Measurements from ENCODE around the gene CELF5.
"Not testable (repeated sequence)": the region's sequence is repeated elsewhere in the genome, so short reads cannot be mapped to it uniquely, and the experiment has no call there.

The CELF5 gene

DNA sequence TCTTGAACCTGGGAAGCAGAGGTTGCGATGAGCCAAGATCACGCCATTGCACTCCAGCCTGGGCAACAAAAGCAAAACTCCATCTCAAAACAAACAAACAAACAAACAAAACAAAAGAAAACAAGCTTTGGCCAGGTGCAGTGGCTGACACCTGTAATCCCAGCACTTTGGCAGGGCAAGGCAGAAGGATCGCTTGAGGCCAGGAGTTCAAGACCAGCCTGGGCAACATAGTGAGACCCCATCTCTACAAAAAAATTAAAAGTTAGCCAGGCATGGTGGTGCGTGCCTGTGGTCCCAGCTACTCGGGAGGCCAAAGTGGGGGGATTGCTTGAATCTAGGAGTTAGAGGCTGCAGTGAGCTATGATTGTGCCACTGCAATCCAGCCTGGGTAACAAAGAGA is 64.0 kb downstream of the CELF5 start:
- not testable (repeated sequence) for H3K4me1 Mint-ChIP-seq; H3K9me3 Mint-ChIP-seq; DNase-seq; H3K36me3 Mint-ChIP-seq (ENCODE audit: low read depth); H3K4me3 Mint-ChIP-seq; ATAC-seq; H3K27ac Mint-ChIP-seq
- peaks cover 22% of the 10 kb centered on the region for H3K27me3 Mint-ChIP-seq

DNA sequence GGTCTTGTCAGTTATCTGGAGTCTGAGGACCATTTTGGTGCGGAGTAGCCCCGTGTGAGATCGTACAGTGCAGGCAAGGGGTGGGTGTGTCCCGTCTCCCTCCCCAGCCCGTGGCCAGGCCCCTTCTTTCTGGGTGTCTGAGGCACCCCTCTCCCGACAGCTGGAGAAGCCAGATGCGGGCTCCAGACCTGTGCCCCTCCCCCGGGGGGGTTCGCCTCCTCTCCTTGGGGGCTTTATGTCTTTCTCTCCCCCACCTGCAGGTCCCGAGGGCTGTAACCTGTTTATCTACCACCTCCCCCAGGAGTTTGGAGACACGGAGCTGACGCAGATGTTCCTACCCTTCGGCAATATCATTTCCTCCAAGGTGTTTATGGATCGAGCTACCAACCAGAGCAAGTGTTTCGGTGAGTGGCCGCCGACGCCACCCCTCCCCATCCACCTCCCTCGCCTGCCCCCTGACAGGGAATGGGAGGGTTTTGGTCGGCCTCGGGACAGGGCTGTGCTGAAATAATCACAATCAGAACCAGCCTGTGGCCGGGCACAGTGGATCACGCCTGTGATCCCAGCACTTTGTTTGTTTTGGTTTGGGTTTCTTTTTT is 65.6 kb downstream of the CELF5 start:
- H3K4me1 Mint-ChIP-seq = peaks cover under 1% of the 10 kb centered on the region
- ATAC-seq (no peak), DNase-seq (no peak)
- no peak overlapping the region for H3K27ac Mint-ChIP-seq
- peaks cover 27% of the 10 kb centered on the region for H3K27me3 Mint-ChIP-seq
- H3K4me3 Mint-ChIP-seq = no peak overlapping the region
- no peaks in the 10 kb centered on the region for H3K36me3 Mint-ChIP-seq (ENCODE audit: low read depth)
- H3K9me3 Mint-ChIP-seq = no peaks in the 10 kb centered on the region

DNA sequence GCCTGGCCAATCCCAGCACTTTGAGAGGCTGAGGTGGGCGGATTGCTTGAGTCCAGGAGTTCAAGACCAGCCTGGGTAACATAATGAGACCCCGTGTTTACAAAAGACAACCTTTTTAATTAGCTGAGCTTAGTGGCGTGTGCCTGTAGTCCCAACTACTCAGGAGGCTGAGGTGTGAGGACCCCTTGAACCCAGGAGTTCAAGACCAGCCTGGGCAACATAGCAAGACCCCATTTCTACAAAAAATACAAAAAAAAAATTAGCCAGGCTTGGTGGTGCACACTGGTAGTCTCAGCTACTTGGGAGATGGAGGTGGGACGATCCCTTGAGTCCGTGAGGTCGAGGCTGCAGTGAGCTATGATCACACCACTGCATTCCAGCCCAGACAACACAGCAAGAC is 66.4 kb downstream of the CELF5 start:
- H3K9me3 Mint-ChIP-seq; H3K36me3 Mint-ChIP-seq (ENCODE audit: low read depth); DNase-seq; H3K27ac Mint-ChIP-seq; H3K4me1 Mint-ChIP-seq; H3K4me3 Mint-ChIP-seq; ATAC-seq: not testable (repeated sequence)
- H3K27me3 Mint-ChIP-seq = peaks cover 28% of the 10 kb centered on the region

DNA sequence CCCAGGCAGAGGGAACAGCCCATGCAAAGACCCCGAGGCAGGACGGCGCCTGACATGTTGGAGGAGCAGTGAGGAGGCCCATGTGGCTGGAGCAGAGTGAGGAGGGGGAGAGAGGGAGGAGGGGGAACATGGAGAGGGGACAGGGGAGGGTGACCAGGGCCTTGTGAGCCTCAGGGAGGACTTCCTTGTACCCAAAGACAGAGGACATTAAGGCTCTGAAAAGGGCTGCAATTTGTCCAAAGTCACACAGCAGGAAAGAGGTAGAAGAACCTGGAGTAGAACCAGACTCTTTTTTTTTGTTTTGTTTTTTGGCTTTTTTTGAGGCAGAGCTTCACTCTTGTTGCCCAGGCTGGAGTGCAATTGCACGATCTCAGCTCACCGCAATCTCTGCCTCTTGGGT is 67.2 kb downstream of the CELF5 start:
- Mint-ChIP-seq H3K27me3 (peaks cover 28% of the 10 kb centered on the region), H3K9me3 (no peaks in the 10 kb centered on the region), H3K36me3 (ENCODE audit: low read depth) (no peaks in the 10 kb centered on the region), H3K4me1 (no peaks in the 10 kb centered on the region), H3K27ac (no peak overlapping the region), H3K4me3 (no peak overlapping the region)
- DNase-seq = no peak
- ATAC-seq = no peak

DNA sequence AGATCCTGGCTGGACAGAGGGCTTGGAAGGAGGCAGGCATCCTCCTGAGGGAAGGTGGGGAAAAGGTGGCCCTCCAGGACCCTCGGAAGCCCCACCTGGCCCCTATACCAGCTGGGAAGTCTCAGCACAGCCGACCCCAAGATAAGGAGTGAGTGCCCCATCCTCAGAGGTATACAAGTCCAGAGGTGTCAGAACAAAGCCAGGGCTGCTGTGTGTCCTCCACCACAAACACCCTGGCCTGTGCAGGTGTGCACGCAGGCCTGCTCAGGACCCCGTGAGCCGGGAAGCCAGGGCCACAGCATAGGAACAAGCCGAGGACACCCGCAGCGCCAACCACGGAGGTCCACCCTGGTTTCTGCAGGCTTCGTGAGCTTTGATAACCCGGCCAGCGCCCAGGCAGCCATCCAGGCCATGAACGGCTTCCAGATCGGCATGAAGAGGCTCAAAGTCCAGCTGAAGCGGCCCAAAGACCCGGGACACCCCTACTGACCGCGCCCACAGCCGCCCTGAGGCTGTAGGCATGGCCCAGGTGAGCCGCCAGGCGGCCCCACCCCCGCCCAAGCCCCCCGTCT is 68.6 kb downstream of the CELF5 start:
- H3K27ac Mint-ChIP-seq = no peak overlapping the region
- peaks cover 25% of the 10 kb centered on the region for H3K27me3 Mint-ChIP-seq
- no peaks in the 10 kb centered on the region for H3K4me1 Mint-ChIP-seq
- H3K36me3 Mint-ChIP-seq (ENCODE audit: low read depth) = no peaks in the 10 kb centered on the region
- DNase-seq (no peak), ATAC-seq (no peak)
- H3K4me3 Mint-ChIP-seq = no peak overlapping the region
- H3K9me3 Mint-ChIP-seq = no peaks in the 10 kb centered on the region

GRCh38 chr19:3293560-3293959 is 69.1 kb downstream of the CELF5 start:
- Mint-ChIP-seq H3K36me3 (ENCODE audit: low read depth) (no peaks in the 10 kb centered on the region), H3K27me3 (peaks cover 23% of the 10 kb centered on the region)

GRCh38 chr19:3294080-3294850 is 69.8 kb downstream of the CELF5 start:
- no peak overlapping the region for H3K4me3 Mint-ChIP-seq
- ATAC-seq (no peak), DNase-seq (no peak)
- H3K27ac Mint-ChIP-seq = no peak overlapping the region
- H3K9me3 Mint-ChIP-seq = no peaks in the 10 kb centered on the region
- H3K4me1 Mint-ChIP-seq = no peaks in the 10 kb centered on the region
- H3K36me3 Mint-ChIP-seq (ENCODE audit: low read depth) = no peaks in the 10 kb centered on the region
- H3K27me3 Mint-ChIP-seq = peaks cover 25% of the 10 kb centered on the region

More at GRCh38 chr19:3293560-3293959, 69.1 kb downstream of the CELF5 start:
- Mint-ChIP-seq H3K27ac (no peak overlapping the region), H3K4me1 (no peaks in the 10 kb centered on the region), H3K9me3 (no peaks in the 10 kb centered on the region), H3K4me3 (no peak overlapping the region)
- no peak for DNase-seq
- no peak for ATAC-seq

DNA sequence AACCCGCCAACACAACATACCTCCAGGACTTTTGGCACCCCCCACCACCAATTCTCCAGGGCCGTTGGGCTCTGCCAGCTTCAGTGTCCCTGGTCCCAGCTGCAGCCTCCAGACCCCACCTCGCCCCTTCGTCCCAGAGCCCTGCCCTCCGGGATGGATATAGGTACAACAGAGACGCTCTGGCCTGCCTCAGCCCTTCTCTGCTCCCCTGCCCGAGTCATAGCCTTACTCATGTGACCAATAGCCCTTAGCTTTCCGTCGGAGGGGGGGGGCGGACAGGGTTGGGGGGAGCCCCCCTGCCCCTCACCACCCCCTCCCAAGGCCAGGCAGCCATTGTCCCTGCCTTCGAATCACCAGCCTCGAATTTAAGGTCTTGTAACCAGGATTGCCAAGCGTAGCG is 71.1 kb downstream of the CELF5 start:
- Mint-ChIP-seq H3K27me3 (peaks cover 28% of the 10 kb centered on the region), H3K36me3 (ENCODE audit: low read depth) (no peaks in the 10 kb centered on the region), H3K4me1 (no peaks in the 10 kb centered on the region), H3K4me3 (no peak overlapping the region), H3K9me3 (no peaks in the 10 kb centered on the region), H3K27ac (no peak overlapping the region)
- ATAC-seq = no peak
- no peak for DNase-seq

- Mint-ChIP-seq H3K9me3 (no peaks in the 10 kb centered on the region), H3K36me3 (ENCODE audit: low read depth) (no peaks in the 10 kb centered on the region), H3K27ac (no peak overlapping the region), H3K4me3 (no peak overlapping the region), H3K4me1 (no peaks in the 10 kb centered on the region), H3K27me3 (peaks cover 28% of the 10 kb centered on the region)
- ATAC-seq (no peak), DNase-seq (no peak)
These were observed 71.6 kb downstream of the CELF5 start for GRCh38 chr19:3296034-3296433.

GRCh38 chr19:3296446-3296845 is 72.0 kb downstream of the CELF5 start:
- H3K4me3 Mint-ChIP-seq = no peak overlapping the region
- H3K9me3 Mint-ChIP-seq = no peaks in the 10 kb centered on the region
- no peaks in the 10 kb centered on the region for H3K4me1 Mint-ChIP-seq
- peaks cover 28% of the 10 kb centered on the region for H3K27me3 Mint-ChIP-seq
- DNase-seq (no peak), ATAC-seq (no peak)
- no peak overlapping the region for H3K27ac Mint-ChIP-seq
- no peaks in the 10 kb centered on the region for H3K36me3 Mint-ChIP-seq (ENCODE audit: low read depth)

GRCh38 chr19:3298853-3299449 is 74.5 kb downstream of the CELF5 start:
- ATAC-seq (no peak), DNase-seq (no peak)
- peaks cover 6% of the 10 kb centered on the region for H3K9me3 Mint-ChIP-seq
- H3K4me3 Mint-ChIP-seq = no peak overlapping the region
- no peak overlapping the region for H3K27ac Mint-ChIP-seq
- peaks cover 24% of the 10 kb centered on the region for H3K27me3 Mint-ChIP-seq
- H3K36me3 Mint-ChIP-seq (ENCODE audit: low read depth) = no peaks in the 10 kb centered on the region
- no peaks in the 10 kb centered on the region for H3K4me1 Mint-ChIP-seq

GRCh38 chr19:3300566-3300965 is 76.1 kb downstream of the CELF5 start:
- H3K9me3 Mint-ChIP-seq; ATAC-seq; H3K4me1 Mint-ChIP-seq; H3K27ac Mint-ChIP-seq; H3K36me3 Mint-ChIP-seq (ENCODE audit: low read depth); DNase-seq; H3K4me3 Mint-ChIP-seq: not testable (repeated sequence)
- H3K27me3 Mint-ChIP-seq = peaks cover 19% of the 10 kb centered on the region

- Mint-ChIP-seq H3K4me3 (no peak overlapping the region), H3K36me3 (ENCODE audit: low read depth) (no peaks in the 10 kb centered on the region), H3K4me1 (no peaks in the 10 kb centered on the region), H3K27me3 (peaks cover 11% of the 10 kb centered on the region), H3K9me3 (peaks cover 6% of the 10 kb centered on the region), H3K27ac (no peak overlapping the region)
- DNase-seq = no peak
- ATAC-seq = no peak
These were observed 78.3 kb downstream of the CELF5 start for GRCh38 chr19:3302755-3303154.

- ATAC-seq (no peak), DNase-seq (peak; percentile 82)
- Mint-ChIP-seq H3K36me3 (ENCODE audit: low read depth) (no peaks in the 10 kb centered on the region), H3K9me3 (peaks cover 10% of the 10 kb centered on the region), H3K4me3 (no peak overlapping the region), H3K27ac (no peak overlapping the region), H3K27me3 (peaks cover 16% of the 10 kb centered on the region), H3K4me1 (no peaks in the 10 kb centered on the region)
These were observed 80.5 kb downstream of the CELF5 start for GRCh38 chr19:3304871-3305423.

DNA sequence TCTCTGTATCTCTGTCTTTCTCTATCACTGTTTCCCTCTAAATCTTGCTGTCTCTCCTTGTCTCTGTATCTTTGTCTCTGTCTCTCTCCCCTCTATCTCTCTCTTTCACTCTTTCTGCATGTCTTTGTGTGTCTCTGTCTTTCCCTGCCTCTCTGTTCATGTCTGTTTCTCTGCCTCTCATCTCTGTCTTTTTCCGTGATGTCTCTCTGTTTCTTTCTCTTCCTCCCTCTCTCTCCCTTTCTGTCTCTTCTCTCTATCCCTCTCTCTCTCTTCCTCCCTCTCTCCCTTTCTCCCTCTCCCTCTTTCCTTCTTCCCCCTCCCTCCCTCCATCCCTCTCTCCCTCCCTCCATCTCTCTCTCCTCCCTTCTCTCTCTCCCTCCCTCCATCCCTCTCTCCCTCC is 85.3 kb downstream of the CELF5 start:
- H3K4me1 Mint-ChIP-seq = no peaks in the 10 kb centered on the region
- DNase-seq = no peak
- no peak overlapping the region for H3K27ac Mint-ChIP-seq
- H3K9me3 Mint-ChIP-seq = peaks cover 3% of the 10 kb centered on the region
- no peak for ATAC-seq
- no peaks in the 10 kb centered on the region for H3K36me3 Mint-ChIP-seq (ENCODE audit: low read depth)
- H3K27me3 Mint-ChIP-seq = peaks cover 35% of the 10 kb centered on the region
- no peak overlapping the region for H3K4me3 Mint-ChIP-seq

All from activated naive CD8-positive, alpha-beta T cell treated with anti-CD3 and anti-CD28 coated beads, Interleukin-2, amount 50 U/mL, for 24 hours (primary cell).